GM18499 (cell line): ENCODE results near the gene CCDC107.
A peak's percentile ranks its signal among the peaks of the same experiment; 100 is the strongest.

Source experiments
- ATAC-seq: cut with Tn5 transposase; IDR thresholded peaks from one replicate; pipeline ENCODE4 v1.9.1; 2021; ENCODE audit warnings: moderate number of reproducible peaks; ENCODE audit not compliant: insufficient read depth, unreplicated experiment

CCDC107 gene

GRCh38 chr9:35696520-35697215, 38.6 kb downstream of the CCDC107 start:
- ATAC-seq, result peak; percentile 80

DNA sequence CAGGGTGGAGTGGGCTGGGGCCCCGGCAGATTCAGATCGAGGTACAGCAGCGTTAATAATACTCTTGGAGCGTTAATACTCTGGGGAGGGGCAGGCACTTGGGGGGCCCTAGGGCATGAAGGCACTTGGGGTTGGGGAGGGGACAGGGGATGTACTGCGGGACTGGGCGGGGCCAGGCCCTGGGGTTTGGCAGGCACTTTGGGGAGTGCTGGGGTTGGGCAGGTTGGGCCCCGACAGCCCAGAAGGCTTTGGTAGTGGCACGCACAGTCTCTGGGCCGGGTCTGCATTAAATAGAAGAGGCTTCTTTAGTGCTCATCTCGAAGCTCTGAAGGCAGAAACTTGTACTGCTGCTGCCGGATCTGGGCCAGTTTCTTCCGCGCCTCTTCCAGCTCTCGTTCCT, 39.4 kb downstream of the CCDC107 start:
- no peak for ATAC-seq

GRCh38 chr9:35698231-35698630, 40.1 kb downstream of the CCDC107 start:
- ATAC-seq, result no peak

GRCh38 chr9:35700031-35700430, 41.9 kb downstream of the CCDC107 start:
- no peak for ATAC-seq

DNA sequence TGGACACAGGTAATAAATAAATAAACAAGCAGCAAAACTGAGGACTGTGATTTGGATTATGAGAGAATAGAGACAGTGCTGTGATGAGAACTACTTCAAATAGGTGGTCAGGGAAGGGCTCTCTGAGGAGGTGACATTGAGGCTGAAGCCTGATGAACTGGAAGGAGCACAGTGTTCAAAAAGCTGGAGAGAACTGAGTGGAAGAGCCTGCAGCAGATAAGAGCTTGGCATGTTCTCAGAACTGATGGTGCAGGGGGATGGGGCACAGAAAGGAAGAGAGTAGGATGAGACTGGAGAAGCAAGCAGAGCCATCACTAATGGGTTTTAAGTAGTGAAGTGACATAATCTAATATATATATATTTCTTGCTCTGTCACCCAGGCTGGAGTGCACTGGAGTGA, 42.9 kb downstream of the CCDC107 start:
- no peak for ATAC-seq

- no peak for ATAC-seq
These were observed 44.6 kb downstream of the CCDC107 start for GRCh38 chr9:35702696-35703095.

DNA sequence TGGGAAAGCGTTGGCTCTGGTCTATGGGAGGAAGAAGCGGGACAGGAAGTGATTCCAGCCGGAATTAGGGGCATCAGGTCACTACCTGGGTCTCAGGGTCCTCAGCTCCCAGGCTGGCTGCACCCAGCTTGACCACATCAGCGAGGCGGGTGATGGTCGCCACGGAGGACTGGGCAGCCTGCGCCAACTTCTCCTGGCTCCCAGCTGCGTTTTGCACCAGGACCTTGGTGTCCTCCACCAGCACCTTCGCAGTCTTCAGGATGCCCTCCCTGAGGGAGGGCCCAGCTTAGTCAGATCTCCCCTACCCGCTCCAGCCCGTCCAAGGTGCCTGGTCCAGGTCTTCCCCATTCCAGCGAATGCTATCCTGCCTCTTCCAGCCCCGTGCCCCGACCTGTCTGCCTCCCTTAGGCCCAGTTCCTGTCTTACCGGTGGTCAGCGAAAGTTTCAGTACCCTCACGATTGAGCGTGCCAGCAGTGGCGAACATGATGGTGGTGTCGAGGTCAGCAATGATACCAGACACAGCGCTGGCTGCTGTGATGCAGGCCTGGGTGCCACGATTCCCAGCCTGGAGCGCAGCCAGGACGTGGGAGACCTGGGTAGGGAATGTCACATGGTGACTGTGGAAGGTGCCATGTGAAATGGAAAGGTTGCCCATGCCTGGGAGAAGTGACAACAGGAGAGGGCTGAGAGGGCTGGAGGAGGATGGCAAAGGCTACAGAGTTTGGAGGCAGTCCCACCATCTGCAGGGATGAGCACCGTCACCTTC, 46.0 kb downstream of the CCDC107 start:
- no peak for ATAC-seq

- no peak for ATAC-seq
These were observed 47.3 kb downstream of the CCDC107 start for GRCh38 chr9:35705372-35705771.

DNA sequence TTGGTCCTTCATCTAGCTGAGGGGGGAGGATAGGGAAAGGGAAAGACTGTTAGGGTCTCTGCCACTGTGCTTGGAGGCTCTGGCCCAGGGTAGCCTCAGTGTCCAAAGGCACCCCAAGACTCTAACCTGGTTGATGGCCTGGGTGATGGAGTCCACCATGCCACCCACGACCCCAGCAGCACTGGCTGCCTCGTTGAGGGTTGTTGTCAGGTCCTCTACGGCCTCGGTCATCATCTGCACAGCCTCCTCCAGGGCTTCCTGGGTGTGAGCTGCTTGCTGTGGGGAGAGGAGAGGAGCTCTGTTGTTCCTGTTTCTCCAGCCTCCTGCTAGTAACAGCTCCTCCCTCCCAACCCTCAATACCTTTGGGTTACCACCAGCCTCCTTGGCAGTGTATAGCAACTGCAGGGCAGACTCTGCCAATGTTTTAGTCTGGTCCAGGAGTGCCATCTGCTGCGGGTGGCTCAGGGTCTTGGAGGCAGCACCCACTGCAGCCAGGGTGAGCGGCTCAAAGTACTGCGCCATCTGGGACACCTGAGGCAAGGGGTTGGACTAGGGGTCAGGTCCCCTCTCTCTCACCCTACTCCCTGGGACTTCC, 47.8 kb downstream of the CCDC107 start:
- ATAC-seq, result no peak

DNA sequence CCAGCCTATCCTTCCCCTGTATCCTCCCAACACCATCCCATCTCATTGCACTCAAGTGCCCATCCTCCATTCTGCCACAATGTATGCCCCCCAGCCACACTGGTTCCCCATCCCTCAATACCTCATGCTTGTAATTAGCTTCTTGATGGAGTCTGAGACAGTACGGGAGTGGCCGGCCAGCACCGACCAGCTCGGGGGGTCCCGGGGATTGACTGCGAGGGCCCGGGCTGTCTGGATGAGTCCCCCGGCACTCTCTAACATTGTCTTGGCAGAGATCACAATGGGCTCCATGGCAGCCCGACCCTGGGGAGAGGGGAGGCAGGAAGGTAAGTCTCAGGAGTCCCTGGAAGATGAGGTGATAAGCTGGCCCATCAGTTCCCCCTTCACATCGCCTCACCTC, 48.9 kb downstream of the CCDC107 start:
- no peak for ATAC-seq

- no peak for ATAC-seq
These were observed 50.1 kb downstream of the CCDC107 start for GRCh38 chr9:35708146-35708545.

GRCh38 chr9:35710818-35711500, 52.9 kb downstream of the CCDC107 start:
- ATAC-seq, result no peak
